ENCODE measurements around the gene PTGER4.
"Not testable (repeated sequence)": the region's sequence is repeated elsewhere in the genome, so short reads cannot be mapped to it uniquely, and the experiment has no call there.

The PTGER4 gene

DNA sequence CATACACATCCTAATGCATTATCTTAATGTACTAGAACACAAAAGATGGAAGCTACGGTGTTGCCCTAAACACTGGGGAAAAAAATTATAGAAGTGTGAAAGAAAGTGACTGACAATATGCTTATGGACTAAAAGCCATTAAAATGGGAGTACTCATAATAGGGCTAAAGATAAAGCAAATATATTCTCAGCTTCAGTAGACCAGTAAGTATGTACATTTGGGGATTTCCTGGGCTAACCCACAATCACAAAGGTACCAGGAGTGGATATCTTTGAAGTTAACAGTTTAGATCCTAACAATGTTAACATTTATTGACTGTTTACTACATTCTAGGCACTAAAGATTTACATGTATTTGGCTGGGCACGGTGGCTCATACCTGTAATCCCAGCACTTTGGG is 36.9 kb downstream of the PTGER4 start:
- TF ChIP-seq CTCF (IDR thresholded peaks at IDR 0.05; ENCODE audit: borderline replicate concordance, insufficient read depth, low read depth, low read length): no peak
- no peak overlapping the region for H3K4me3 ChIP-seq (ENCODE audit: low read depth, low read length)

DNA sequence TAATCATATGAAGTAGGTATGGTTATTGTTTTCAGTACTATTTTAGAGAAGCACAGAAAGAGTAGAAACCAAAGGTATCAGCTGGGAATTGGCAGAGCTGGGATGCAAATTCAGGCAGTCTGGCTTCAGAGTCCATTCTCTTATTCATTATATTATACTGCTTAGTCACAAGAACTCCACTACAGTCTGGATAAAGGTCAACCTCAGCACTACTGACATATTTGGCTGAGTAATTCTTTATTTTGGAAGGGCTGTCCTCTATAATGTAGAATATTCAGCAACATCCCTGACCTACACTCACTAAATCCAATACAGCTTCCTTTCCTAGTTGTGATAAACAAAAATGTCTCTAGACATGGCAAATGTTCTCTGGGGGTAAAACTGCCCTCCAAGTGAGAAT is 37.6 kb downstream of the PTGER4 start:
- no peak for TF ChIP-seq CTCF (IDR thresholded peaks at IDR 0.05; ENCODE audit: borderline replicate concordance, insufficient read depth, low read depth, low read length)
- H3K4me3 ChIP-seq (ENCODE audit: low read depth, low read length): no peak overlapping the region

DNA sequence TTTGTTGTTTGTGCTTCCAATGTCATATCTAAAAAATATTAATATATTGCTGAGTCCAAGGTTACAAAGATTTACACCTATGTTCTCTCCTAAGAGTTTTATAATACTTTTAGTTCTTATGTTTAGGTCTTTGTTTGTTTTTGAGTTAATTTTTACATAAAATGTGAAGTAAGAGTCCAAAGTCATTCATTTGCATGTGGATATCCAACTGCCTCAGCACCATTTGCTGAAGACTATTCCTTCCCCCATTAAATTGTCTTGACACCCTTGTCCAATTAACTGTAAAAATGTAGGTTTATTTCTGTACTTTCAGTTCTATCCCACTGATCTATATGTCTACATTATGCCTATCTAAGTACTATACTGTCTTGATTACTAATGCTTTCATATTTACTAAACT is 40.4 kb downstream of the PTGER4 start:
- no peak overlapping the region for H3K4me3 ChIP-seq (ENCODE audit: low read depth, low read length)
- no peak for TF ChIP-seq CTCF (IDR thresholded peaks at IDR 0.05; ENCODE audit: borderline replicate concordance, insufficient read depth, low read depth, low read length)

GRCh38 chr5:40722497-40722911 is 42.8 kb downstream of the PTGER4 start:
- not testable (repeated sequence) for H3K4me3 ChIP-seq (ENCODE audit: low read depth, low read length)

GRCh38 chr5:40733434-40733833 is 53.7 kb downstream of the PTGER4 start:
- TF ChIP-seq CTCF (IDR thresholded peaks at IDR 0.05; ENCODE audit: borderline replicate concordance, insufficient read depth, low read depth, low read length): no peak
- H3K4me3 ChIP-seq (ENCODE audit: low read depth, low read length): no peak overlapping the region

DNA sequence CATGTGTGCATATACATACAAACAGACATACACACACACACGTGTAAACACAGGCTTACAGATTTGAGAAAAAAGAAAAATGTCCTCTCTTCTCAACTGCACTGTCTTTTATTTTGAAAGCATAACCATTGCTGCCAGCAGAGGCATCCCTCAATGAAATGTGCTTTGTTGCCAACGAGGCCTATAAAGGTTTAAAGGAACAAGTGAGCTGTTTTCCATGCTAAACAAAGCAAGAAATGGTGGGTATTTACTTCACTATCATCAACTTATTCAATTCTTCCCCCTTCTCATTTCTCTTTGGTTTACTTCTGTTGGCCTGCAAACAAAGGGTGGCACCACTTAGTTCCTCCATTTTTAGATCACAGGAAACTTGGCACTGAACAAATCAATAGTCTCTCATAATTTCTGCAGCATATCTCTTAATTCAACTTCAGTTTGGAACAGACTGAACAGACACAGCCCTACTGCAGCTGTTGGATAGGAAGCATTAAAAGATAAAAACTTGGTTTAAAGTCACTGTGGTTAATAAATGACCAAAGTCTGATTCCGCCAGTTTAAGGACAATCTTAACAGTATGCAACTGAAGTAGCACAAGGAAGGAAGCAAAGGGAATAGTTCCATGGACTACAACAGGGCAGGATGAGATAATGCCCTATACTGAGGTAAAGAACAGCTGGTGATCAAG is 54.3 kb downstream of the PTGER4 start:
- no peak for TF ChIP-seq CTCF (IDR thresholded peaks at IDR 0.05; ENCODE audit: borderline replicate concordance, insufficient read depth, low read depth, low read length)
- H3K4me3 ChIP-seq (ENCODE audit: low read depth, low read length): no peak overlapping the region

GRCh38 chr5:40734986-40735385 is 55.3 kb downstream of the PTGER4 start:
- TF ChIP-seq CTCF (IDR thresholded peaks at IDR 0.05; ENCODE audit: borderline replicate concordance, insufficient read depth, low read depth, low read length): no peak

More at GRCh38 chr5:40734986-40735385, 55.3 kb downstream of the PTGER4 start:
- no peak overlapping the region for H3K4me3 ChIP-seq (ENCODE audit: low read depth, low read length)
